ENCODE data around the gene DCC.

DCC gene

DNA sequence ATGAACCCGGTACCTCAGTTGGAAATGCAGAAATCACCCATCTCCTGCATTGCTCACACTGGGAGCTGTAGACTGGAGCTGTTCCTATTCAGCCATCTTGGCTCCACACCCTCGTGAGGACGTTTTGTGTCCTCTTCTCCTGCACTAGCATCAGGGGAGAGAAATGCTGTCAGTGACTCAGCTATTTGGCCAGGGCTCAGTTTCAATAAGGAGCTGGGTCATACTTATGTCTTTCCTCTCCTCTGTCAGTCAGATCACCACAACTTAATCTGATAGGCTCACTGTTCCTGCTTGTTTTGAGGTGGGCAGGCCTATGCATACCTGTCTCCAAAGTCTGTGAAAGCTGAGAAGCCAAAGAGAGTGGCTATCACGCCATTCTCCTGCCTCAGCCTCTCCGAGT is 921.2 kb downstream of the DCC start:
- no peak for FAIRE-seq

- FAIRE-seq: no peak
Observed at GRCh38 chr18:53266850-53267249, 926.9 kb downstream of the DCC start.

DNA sequence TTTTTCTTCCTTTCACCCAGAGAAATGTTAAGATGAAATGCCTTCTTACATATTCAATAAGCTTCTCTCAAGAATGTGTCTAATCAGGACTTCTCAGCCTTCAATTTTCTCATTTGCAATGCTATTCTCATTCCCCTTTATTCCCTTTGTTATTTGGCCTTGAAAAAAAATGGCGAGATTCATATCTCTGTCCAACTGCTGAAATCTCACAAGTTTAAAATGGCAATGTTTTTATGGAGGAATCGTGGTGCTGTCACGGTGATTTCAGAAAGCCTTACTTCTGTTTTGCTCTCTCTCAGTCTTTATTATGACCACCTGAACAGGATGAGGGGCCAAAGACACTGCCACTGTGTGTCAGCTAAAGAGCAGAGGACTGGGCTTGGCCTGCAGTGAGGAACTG is 928.5 kb downstream of the DCC start:
- no peak for FAIRE-seq

- FAIRE-seq: no peak
Observed at GRCh38 chr18:53281406-53281805, 941.4 kb downstream of the DCC start.

- no peak for FAIRE-seq
Observed at GRCh38 chr18:53283708-53284107, 943.7 kb downstream of the DCC start.

DNA sequence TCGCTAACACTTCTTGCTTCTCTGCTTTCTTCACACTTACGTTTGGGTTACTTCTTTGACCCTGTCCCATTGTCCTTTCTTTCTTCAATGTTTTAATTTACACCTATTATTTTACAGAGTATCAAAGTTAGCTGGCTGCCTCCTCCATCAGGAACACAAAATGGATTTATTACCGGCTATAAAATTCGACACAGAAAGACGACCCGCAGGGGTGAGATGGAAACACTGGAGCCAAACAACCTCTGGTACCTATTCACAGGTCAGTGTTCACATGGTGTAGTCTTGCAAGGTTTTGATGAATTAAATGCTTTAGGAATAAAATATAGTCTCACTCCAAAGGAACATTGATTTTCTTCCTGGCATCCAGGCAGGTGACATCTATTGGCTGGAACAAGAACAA is 965.5 kb downstream of the DCC start:
- no peak for FAIRE-seq

- no peak for FAIRE-seq
Observed at GRCh38 chr18:53319628-53320027, 979.6 kb downstream of the DCC start.

- no peak for FAIRE-seq
Observed at GRCh38 chr18:53322163-53322562, 982.2 kb downstream of the DCC start.

DNA sequence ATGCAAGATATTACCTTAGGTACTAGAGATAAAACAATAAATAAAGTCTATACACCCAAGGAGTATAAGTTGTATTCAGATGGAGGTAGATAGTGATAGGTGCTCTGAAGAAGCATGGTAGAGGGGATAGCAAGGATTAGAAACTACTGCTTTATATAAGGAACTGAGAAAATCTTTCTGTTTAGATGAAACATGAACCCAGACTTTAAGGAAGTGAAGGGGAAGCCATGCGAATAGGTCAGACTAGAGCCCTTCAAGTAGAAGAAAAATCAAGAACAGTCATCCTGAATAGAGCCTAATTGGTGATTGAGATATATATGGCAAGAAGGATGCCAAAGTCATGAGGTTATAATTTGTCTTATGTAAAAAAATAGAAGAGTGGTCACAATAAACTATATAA is 984.4 kb downstream of the DCC start:
- no peak for FAIRE-seq

DNA sequence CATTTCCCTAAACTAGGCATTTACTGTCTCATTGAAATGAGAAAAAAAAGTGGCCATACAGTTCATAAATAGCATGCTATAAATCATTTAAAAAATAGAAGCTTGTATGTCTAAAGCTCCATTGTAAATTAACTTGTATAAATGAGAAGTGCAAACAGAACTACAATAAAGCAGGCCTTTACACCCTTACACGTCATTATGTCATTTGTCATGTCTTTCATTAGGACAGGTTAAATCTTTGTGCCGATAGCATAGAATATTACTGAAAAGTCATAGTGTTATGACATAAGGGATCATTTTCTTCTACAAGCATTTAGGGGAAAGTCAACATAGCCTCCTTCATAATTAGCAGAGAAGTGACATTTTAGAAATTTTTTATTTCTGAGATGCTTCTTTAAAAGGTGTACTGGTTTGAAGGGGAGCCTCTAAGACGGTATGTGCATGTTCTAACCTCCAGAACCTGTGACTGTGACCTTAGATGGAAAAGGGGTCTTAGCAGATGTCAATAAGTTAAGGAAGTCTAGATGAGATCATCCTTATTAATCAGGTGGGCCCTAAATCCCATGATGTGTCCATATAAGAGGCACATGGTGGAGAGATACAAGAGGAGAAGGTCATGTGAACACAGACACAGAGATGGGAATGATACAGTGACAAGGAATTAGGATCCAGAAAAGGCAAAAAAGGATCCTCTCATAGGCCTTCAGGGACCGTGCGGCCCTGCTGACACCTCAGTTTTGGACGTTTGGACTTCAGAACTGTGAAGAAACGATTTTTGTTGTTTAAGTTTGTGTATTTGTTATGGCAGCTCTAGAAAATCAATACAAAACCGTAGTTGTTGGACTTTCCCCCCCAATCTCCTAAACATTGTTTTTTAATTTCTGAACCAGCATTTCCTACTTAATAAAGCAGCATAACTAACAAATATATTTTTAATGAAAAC is 1020.8 kb downstream of the DCC start:
- no peak for FAIRE-seq

GRCh38 chr18:53375621-53376020 is 1035.6 kb downstream of the DCC start:
- no peak for FAIRE-seq

GRCh38 chr18:53380063-53380639 is 1040.2 kb downstream of the DCC start:
- FAIRE-seq: no peak

DNA sequence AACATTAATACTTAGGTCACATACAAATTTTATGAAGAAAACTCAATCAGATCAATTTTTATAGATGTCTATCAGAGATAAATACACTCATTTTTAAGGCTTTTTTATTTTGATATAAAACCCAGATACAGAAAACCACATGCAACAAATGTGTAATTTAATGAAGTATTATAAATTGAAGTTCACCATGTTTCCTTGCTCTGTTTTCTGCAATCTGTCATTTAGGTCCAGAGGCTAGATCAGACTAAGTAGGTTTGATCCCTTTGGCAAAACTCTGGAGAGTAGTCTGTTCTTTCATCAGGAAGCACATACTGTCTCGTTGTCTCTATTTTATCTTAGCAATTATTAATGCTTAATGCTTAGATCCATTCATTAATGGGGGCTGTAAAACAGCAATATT is 1042.9 kb downstream of the DCC start:
- FAIRE-seq: no peak

DNA sequence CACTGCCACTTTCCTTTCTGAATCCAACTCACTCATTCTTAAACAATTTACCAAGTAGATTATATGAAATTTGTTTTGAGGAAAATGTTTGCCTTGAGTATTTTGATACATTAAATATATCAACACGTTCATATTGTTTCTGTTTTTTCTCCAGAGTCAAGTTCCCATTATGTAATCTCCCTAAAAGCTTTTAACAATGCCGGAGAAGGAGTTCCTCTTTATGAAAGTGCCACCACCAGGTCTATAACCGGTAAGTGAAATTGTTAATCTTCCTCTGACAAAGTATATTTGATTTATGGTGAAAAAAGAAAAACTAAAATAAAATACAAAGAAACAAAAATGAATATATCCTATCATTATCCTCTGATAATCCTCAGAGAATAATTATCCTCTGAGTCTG is 1045.9 kb downstream of the DCC start:
- no peak for FAIRE-seq

- no peak for FAIRE-seq
Observed at GRCh38 chr18:53387581-53387980, 1047.6 kb downstream of the DCC start.

DNA sequence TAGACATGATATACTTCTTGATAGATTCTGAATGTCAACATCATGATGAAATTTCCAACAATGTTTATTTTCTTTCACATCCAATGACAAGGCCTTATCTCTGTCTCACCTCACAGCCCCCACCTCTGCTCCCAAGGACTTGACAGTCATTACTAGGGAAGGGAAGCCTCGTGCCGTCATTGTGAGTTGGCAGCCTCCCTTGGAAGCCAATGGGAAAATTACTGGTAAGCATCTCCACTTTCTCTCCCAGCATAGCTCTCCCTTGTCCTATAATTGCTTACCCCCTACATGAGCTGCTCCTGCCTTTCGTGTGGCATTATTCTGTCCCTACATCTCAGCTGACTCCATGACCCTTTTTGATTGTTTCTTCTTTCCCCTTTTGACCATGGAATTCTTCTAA is 1062.7 kb downstream of the DCC start:
- FAIRE-seq: no peak

DNA sequence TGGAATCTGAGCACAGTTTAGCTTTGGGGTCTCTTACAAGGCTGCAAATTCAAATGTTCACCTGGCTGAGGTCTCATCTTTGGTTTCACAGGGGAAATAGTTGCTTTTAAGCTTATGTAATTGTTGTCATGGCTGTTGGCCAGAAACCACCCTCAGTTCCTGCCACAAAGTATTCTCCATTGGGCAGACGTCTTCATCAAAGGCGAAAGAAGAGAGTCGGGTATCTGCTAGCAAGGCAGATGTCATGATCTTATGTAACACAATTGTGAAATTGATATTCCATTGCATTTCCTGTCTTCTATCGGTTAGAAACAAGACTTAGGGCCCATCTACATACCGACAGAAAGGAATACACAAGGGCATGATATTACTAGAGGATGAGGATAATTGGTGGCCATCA is 1068.3 kb downstream of the DCC start:
- no peak for FAIRE-seq

GRCh38 chr18:53411511-53411910 is 1071.5 kb downstream of the DCC start:
- no peak for FAIRE-seq

GRCh38 chr18:53417003-53417402 is 1077.0 kb downstream of the DCC start:
- FAIRE-seq: no peak

DNA sequence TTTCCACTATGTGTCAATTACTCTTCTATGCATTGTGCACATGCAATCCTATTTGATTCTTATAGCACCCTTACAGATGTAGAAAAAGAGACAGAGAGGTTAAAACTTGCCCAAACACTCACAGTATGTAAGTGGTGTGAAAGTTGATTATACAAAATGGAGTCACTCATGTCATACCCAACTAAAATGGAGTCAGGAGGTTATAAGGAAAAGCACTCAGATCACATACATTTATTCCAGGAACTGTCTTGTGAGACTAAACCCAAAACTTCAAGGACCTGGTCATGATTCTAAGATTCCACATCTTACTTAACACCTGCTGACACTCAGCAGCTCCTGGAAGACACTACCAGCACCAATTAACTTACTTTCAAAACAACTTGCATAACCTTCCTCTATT is 1081.9 kb downstream of the DCC start:
- FAIRE-seq: no peak

GRCh38 chr18:53422896-53423295 is 1082.9 kb downstream of the DCC start:
- FAIRE-seq: no peak

- FAIRE-seq: no peak
Observed at GRCh38 chr18:53426666-53427184, 1086.7 kb downstream of the DCC start.

GRCh38 chr18:53441761-53442414 is 1101.9 kb downstream of the DCC start:
- FAIRE-seq: no peak

- FAIRE-seq: no peak
Observed at GRCh38 chr18:53442415-53442783, 1102.4 kb downstream of the DCC start.

Measured in colon (tissue), 2 donors.